Esophagus squamous epithelium (tissue), 4 donors: ENCODE data around the gene ALDH3A1.

Experiments used
- CTCF ChIP-seq, 6 experiments: fragments of 450-650 bp in 4 of 6; fragments of 200-600 bp in 2 of 6; sonication (generic) in 2 of 6; IDR thresholded peaks; one replicate each; pipeline ENCODE4 v1.5.1; 2016 to 2019; ENCODE audit warnings: antibody characterized with exemption in 6 of 6, mild to moderate bottlenecking in 4 of 6, moderate library complexity in 4 of 6
- POLR2A ChIP-seq, 4 donors: fragments of 450-650 bp; IDR thresholded peaks; one replicate each; pipeline ENCODE4 v1.6.1; 2017; ENCODE audit warnings: antibody characterized with exemption in 4 of 4, mild to moderate bottlenecking in 4 of 4, moderate library complexity in 3 of 4

GRCh38 chr17:19769946-19770652 is 22.0 kb upstream of the ALDH3A1 start:
- TF ChIP-seq CTCF (IDR thresholded peaks at IDR 0.05) = no peak
- no peak for TF ChIP-seq POLR2A (IDR thresholded peaks at IDR 0.05)
